GM21619 (cell line): ENCODE measurements around the gene ZNF438.
"Not testable (repeated sequence)": the region's sequence is repeated elsewhere in the genome, so short reads cannot be mapped to it uniquely, and the experiment has no call there.

Source experiments
- ATAC-seq: cut with Tn5 transposase; IDR thresholded peaks from one replicate; pipeline ENCODE4 v1.9.1; 2021; ENCODE audit not compliant: unreplicated experiment

The ZNF438 gene

GRCh38 chr10:31031558-31032257 is at the start of gene ZNF438:
Gene ZNF438, minus strand, starts transcription at chr10:31031865. Its CDS starts 154,831 bp downstream, at chr10:30877034.
- ATAC-seq: peak; percentile 81

- no peak for ATAC-seq
Observed at GRCh38 chr10:31076610-31076988, 44.9 kb upstream of the ZNF438 start.

- no peak for ATAC-seq
Observed at GRCh38 chr10:31075881-31076609, 44.4 kb upstream of the ZNF438 start.

- ATAC-seq: no peak
Observed at GRCh38 chr10:31075434-31075833, 43.8 kb upstream of the ZNF438 start.

- no peak for ATAC-seq
Observed at GRCh38 chr10:31074722-31075086, 43.0 kb upstream of the ZNF438 start.

- ATAC-seq: no peak
Observed at GRCh38 chr10:31073996-31074721, 42.5 kb upstream of the ZNF438 start.

GRCh38 chr10:31073211-31073610 is 41.5 kb upstream of the ZNF438 start:
- no peak for ATAC-seq

GRCh38 chr10:31072451-31072850 is 40.8 kb upstream of the ZNF438 start:
- no peak for ATAC-seq

GRCh38 chr10:31071232-31072005 is 39.8 kb upstream of the ZNF438 start:
- no peak for ATAC-seq

GRCh38 chr10:31070691-31071090 is 39.0 kb upstream of the ZNF438 start:
- ATAC-seq: no peak

GRCh38 chr10:31070025-31070424 is 38.4 kb upstream of the ZNF438 start:
- ATAC-seq: no peak

- ATAC-seq: no peak
Observed at GRCh38 chr10:31069411-31069810, 37.7 kb upstream of the ZNF438 start.

GRCh38 chr10:31064348-31064747 is 32.7 kb upstream of the ZNF438 start:
- no peak for ATAC-seq

- ATAC-seq: no peak
Observed at GRCh38 chr10:31063841-31064240, 32.2 kb upstream of the ZNF438 start.

GRCh38 chr10:31062856-31063255 is 31.2 kb upstream of the ZNF438 start:
- no peak for ATAC-seq

- no peak for ATAC-seq
Observed at GRCh38 chr10:31061941-31062340, 30.3 kb upstream of the ZNF438 start.

- no peak for ATAC-seq
Observed at GRCh38 chr10:31058795-31059703, 27.4 kb upstream of the ZNF438 start.

GRCh38 chr10:31056678-31057077 is 25.0 kb upstream of the ZNF438 start:
- not testable (repeated sequence) for ATAC-seq

GRCh38 chr10:31055573-31056251 is 24.0 kb upstream of the ZNF438 start:
- ATAC-seq: no peak

GRCh38 chr10:31051703-31052102 is 20.0 kb upstream of the ZNF438 start:
- ATAC-seq: no peak
